Thoracic aorta (tissue), 2 donors: ENCODE results near the gene F8. TPM values are rescaled to one million over a fixed set of nuclear protein-coding genes. Genes with fewer than 3 reads are reported as not detected.

Experiments
- ATAC-seq: fragments of 150-250 bp; one replicate; pipeline ENCODE4 v1.8.0; 2017; ENCODE audit warnings: low read depth; ENCODE audit not compliant: insufficient number of reproducible peaks, low FRiP score
- DNase-seq: peaks from one replicate; pipeline ENCODE4 v3.0.0-alpha.2; 2020; ENCODE audit warnings: low spot score
- H3K27ac ChIP-seq, 2 donors: fragments of 200-600 bp; sonication (generic); 1 replicate in 1 of 2; 2 replicates in 1 of 2; pipeline ENCODE4 v1.5.1; 2016; ENCODE audit warnings: mild to moderate bottlenecking in 2 of 2, moderate library complexity in 2 of 2
- H3K27me3 ChIP-seq: fragments of 200-600 bp; sonication (generic); replicated peaks from 2 replicates; pipeline ENCODE4 v1.6.0; 2016; ENCODE audit warnings: mild to moderate bottlenecking; ENCODE audit not compliant: insufficient read depth
- H3K36me3 ChIP-seq: fragments of 200-600 bp; sonication (generic); one replicate; pipeline ENCODE4 v1.5.1; 2016
- H3K4me1 ChIP-seq, 2 donors: fragments of 200-600 bp; sonication (generic); 1 replicate in 1 of 2; 2 replicates in 1 of 2; pipeline versions ENCODE4 v1.5.1 to v1.6.0; 2016; ENCODE audit warnings: low read depth in 2 of 2, mild to moderate bottlenecking in 1 of 2; ENCODE audit not compliant: control insufficient read depth in 1 of 2
- H3K4me3 ChIP-seq: fragments of 200-600 bp; sonication (generic); 2 replicates; pipeline ENCODE4 v1.5.1; 2016; ENCODE audit warnings: mild to moderate bottlenecking
- H3K9me3 ChIP-seq: fragments of 200-600 bp; sonication (generic); 2 replicates; pipeline ENCODE4 v1.5.1; 2016
- CTCF ChIP-seq: fragments of 200-600 bp; sonication (generic); IDR thresholded peaks from one replicate; pipeline ENCODE4 v1.5.1; 2019; ENCODE audit warnings: antibody characterized with exemption
- total RNA-seq, 2 donors: library from RNA; depleted of rRNA; stranded (reverse); fragments of >200 nt; gene quantifications; one replicate each; pipeline versions ENCODE4 v1.1.0 to v1.2.3, GENCODE V29; 2016

F8 gene
- 10 to 100 TPM in 1 of 2 donors, 1 to 10 TPM in 1; 7.7 to 18.1 TPM for total RNA-seq

DNA sequence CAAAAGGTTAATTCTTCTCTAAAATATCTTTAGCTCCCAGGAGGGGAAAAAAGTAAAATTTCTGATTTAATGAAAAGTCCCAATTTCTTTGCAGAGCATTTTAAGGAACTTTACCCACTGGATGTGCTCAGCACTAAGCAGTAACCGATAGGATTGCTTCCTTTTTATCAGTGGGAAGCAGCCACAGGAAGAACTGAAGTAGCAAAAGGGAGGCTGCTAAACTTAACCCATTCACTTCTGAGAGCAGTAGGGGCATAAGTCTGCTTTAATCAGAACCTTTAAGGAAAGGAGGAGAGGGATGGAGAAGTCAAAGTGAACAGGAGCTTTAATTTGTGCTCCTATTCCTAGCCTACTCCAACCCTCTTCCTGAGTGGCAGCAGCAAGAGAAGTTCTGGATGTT is at the start of gene F8:
F8 (minus strand) TSS at position 139 of the 400 bp plus-strand sequence. CDS start 171 bp downstream, outside the sequence.
- DNase-seq (no peak), ATAC-seq (no peak)
- Histone ChIP-seq H3K36me3 (no peaks in the 10 kb centered on the region), H3K27me3 (no peaks in the 10 kb centered on the region), H3K4me3 (no peak within 1 kb of the TSS), H3K27ac (no peak within 1 kb of the TSS), H3K4me1 (no peaks in the 10 kb centered on the region), H3K9me3 (no peaks in the 10 kb centered on the region)
- no peak for TF ChIP-seq CTCF

DNA sequence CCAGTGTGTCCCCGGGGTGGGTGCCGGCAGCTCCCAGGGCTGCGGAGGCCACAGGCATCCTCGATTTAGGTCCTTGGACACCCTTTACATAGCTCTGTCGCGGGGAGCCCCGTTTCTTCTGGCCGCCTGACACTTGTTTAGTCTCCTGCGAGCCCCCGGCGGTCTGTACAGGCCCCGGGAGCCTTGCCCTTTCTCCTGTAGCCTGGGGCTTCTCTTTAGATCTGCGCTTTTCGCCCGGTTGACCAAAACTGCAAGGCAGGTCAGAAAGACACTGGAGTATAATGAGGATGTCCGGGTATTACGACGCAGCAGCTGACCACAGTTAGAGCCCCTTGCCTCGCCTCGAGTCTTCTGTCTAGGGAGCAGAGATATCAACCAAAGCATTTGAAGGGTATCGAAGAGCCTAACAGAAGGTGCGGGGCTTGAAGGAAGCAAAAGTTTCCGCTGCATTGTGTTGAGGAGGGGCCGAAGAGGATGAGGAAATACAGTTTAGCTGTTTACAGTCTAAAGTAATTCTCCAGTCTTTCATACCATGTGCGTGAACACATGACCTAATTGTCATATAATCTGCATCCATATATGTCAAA is 49.3 kb upstream of the F8 start:
- Histone ChIP-seq H3K4me1 (peaks cover 4 to 7% of the 10 kb centered on the region in 2 donors), H3K36me3 (no peaks in the 10 kb centered on the region), H3K27ac (peak overlapping the region; percentile 65 to 81), H3K9me3 (no peaks in the 10 kb centered on the region), H3K27me3 (no peaks in the 10 kb centered on the region), H3K4me3 (peak overlapping the region; percentile 80)
- TF ChIP-seq CTCF, result no peak
- no peak for ATAC-seq
- DNase-seq, result no peak

DNA sequence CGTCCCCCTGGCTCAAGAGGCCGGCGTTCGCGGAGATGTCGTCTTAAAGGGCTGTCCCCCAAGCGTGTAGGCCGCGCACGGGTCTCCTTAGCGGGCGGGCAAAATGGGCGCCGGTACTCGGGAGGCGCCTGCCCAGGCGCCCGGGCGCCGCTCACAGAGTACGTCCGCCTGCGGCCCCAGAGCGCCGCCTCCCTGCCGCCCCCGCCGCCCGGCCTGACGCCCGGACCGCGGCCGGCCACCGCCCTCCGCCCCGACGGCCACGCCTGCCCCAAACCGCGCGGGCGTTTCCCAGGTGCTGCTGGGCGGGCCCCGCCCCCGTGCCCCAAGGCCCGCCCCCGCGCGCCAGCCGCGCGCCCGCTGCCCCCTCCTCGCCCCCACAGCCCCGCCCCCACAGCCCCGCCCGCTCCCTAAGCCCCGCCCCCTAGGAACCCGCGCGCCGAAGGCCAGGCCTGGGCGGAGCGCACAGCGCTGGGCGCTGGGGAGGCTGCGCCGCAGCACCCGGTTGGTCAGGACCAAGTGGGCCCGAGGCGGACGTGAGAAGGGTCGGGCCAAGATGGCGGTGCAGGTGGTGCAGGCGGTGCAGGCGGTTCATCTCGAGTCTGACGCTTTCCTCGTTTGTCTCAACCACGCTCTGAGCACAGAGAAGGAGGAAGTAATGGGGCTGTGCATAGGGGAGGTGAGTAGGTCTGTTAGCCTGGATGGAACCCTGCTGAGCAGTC is 48.6 kb upstream of the F8 start, which contains the start of the genes BRCC3, CMC4 and MTCP1:
BRCC3 (plus strand) TSS at position 534 of the 719 bp plus-strand sequence; CDS start at position 554, 20 bp downstream.
CMC4 (minus strand) TSS at position 162 of the 719 bp plus-strand sequence. CDS start 7,113 bp downstream, outside the sequence.
MTCP1 (minus strand) TSS at position 162 of the 719 bp plus-strand sequence. CDS start 5,126 bp downstream, outside the sequence.
- DNase-seq (no peak), ATAC-seq (peak; percentile 75)
- Histone ChIP-seq H3K36me3 (no peaks in the 10 kb centered on the region), H3K27me3 (no peaks in the 10 kb centered on the region), H3K27ac (peak within 1 kb of the TSS; percentile 82 to 86), H3K4me3 (peak within 1 kb of the TSS; percentile 86), H3K9me3 (no peaks in the 10 kb centered on the region), H3K4me1 (peaks cover 4 to 7% of the 10 kb centered on the region in 2 donors)
- TF ChIP-seq CTCF, result no peak

DNA sequence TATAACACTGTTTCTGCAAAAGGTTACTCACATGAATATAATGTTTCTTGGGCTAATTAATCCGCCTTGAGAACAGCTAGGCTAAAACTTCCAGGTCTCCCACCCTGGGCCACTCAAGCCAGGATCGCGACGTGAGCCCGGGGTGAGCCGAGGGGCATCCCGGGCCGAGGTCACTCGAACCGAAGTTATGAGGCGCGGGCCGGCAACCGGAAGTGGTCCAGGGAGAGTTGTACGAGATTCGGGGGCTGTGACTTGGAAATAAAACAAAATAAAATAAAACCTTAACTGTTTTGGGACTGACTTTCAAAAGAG is 48.1 kb upstream of the F8 start:
- no peak for DNase-seq
- H3K27me3 ChIP-seq, result no peaks in the 10 kb centered on the region
- peak overlapping the region; percentile 82 to 86 for H3K27ac ChIP-seq
- peak overlapping the region; percentile 86 for H3K4me3 ChIP-seq
- no peak for TF ChIP-seq CTCF
- H3K4me1 ChIP-seq, result peaks cover 4 to 7% of the 10 kb centered on the region in 2 donors
- ATAC-seq, result peak; percentile 24
- no peaks in the 10 kb centered on the region for H3K36me3 ChIP-seq
- no peaks in the 10 kb centered on the region for H3K9me3 ChIP-seq

- H3K27ac ChIP-seq, result peak overlapping the region in 1 of 2 donors; percentile 86
- H3K4me1 ChIP-seq, result peaks cover 4 to 7% of the 10 kb centered on the region in 2 donors
- no peaks in the 10 kb centered on the region for H3K27me3 ChIP-seq
- no peaks in the 10 kb centered on the region for H3K9me3 ChIP-seq
- DNase-seq (no peak), ATAC-seq (no peak)
- peak overlapping the region; percentile 86 for H3K4me3 ChIP-seq
- no peak for TF ChIP-seq CTCF
- H3K36me3 ChIP-seq, result no peaks in the 10 kb centered on the region
These were observed 47.5 kb upstream of the F8 start for GRCh38 chrX:155070038-155070437.
